Measurements from ENCODE around the gene PARVB. TPM values are rescaled to one million over a fixed set of nuclear protein-coding genes. Genes with fewer than 3 reads are reported as not detected.

Gene PARVB
- total RNA-seq, 1 experiment from 2014 or later, result 37.9 TPM

DNA sequence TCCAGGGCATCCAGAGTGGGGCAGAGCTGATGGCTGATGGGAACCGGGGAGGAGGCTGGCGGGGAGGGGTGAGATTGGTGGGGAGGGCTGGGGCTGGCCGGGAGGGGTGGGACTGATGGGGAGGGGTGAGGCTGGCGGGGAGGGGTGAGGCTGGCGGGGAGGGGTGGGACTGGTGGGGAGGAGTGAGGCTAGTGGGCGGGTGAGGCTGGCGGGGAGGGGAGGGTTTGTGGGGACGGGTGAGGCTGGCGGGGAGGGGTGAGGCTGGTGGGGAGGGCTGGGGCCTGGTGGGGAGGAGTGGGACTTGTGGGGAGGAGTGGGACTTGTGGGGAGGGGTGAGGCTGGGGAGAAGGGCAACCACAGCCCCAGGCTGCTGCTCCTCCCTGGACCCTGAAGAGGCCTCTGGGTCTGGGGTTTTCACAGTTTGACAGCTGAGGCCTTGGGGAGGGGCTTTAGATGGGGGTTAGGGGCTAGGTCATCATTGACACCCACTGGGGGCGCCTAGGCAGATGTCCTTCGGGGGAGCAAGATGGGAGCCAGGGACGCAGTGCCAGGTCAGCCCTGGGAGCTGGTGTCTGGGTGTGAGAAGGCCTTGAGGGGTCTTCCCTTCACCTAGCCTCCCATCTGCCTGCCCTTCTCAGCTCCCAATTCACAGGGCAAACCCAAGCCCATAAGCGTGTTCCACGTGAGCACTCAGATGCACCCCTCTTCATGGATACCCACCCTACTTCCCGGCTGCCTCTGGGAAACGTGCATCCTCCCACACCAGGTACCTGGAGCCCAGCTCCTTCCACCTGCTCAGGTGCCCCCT lies 183.3 kb downstream of the PARVB start:
- Histone ChIP-seq H3K4me3 (ENCODE audit: insufficient read depth, low read depth, low read length) (no peak overlapping the region), H3K36me3 (replicated peaks; ENCODE audit: control insufficient read depth, insufficient read depth, low read length) (no peaks in the 10 kb centered on the region), H3K27me3 (ENCODE audit: control insufficient read depth, insufficient read depth, low read length) (no peaks in the 10 kb centered on the region)
- peak; percentile 25 for DNase-seq

DNA sequence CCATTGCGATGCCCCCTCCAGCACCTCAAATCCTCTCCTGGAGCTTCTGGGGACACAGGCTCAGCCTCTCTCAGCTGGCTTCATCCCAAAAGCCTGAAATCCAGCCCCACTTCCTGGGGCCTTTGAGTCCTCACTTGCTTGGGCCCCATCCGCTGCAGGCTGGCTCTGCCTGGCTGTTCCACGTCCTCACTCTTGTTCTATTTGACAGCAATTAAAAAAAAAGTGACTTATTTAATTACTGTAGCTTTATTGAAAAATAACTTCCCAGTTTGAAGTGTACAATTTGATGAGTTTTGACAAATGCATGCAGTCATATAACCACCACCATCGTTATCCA lies 183.8 kb downstream of the PARVB start:
- H3K27me3 ChIP-seq (ENCODE audit: control insufficient read depth, insufficient read depth, low read length), result no peaks in the 10 kb centered on the region
- no peaks in the 10 kb centered on the region for H3K36me3 ChIP-seq (replicated peaks; ENCODE audit: control insufficient read depth, insufficient read depth, low read length)
- H3K4me3 ChIP-seq (ENCODE audit: insufficient read depth, low read depth, low read length), result no peak overlapping the region
- no peak for DNase-seq

DNA sequence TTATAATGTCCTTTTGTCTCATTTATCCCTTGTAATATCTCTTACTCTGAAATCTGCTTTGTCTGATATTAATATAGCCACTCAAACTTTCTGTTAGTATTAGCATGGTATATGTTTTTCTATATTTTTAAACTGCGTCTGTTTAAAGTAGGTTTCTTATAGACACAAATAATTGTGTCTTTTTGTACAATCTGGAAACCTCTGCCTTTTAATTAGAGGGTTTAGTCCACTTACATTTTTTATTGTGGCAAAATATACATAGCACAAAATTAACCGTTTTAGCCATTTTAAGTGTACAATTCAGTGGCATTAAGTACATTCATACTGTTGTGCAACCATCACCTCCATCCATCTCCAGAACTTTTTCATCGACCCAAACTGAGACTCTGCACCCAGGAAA lies 185.2 kb downstream of the PARVB start:
- no peaks in the 10 kb centered on the region for H3K27me3 ChIP-seq (ENCODE audit: control insufficient read depth, insufficient read depth, low read length)
- H3K36me3 ChIP-seq (replicated peaks; ENCODE audit: control insufficient read depth, insufficient read depth, low read length), result no peaks in the 10 kb centered on the region
- no peak overlapping the region for H3K4me3 ChIP-seq (ENCODE audit: insufficient read depth, low read depth, low read length)
- no peak for DNase-seq

- H3K4me3 ChIP-seq (ENCODE audit: insufficient read depth, low read depth, low read length), result no peak overlapping the region
Measured at GRCh38 chr22:44210722-44211121, 186.6 kb downstream of the PARVB start.

GRCh38 chr22:44211256-44211945 lies 187.3 kb downstream of the PARVB start:
- H3K4me3 ChIP-seq (ENCODE audit: insufficient read depth, low read depth, low read length), result no peak overlapping the region
- H3K27me3 ChIP-seq (ENCODE audit: control insufficient read depth, insufficient read depth, low read length), result no peaks in the 10 kb centered on the region
- peak; percentile 19 for DNase-seq
- no peaks in the 10 kb centered on the region for H3K36me3 ChIP-seq (replicated peaks; ENCODE audit: control insufficient read depth, insufficient read depth, low read length)

More at GRCh38 chr22:44210722-44211121, 186.6 kb downstream of the PARVB start:
- Histone ChIP-seq H3K36me3 (replicated peaks; ENCODE audit: control insufficient read depth, insufficient read depth, low read length) (no peaks in the 10 kb centered on the region), H3K27me3 (ENCODE audit: control insufficient read depth, insufficient read depth, low read length) (no peaks in the 10 kb centered on the region)
- DNase-seq, result no peak

DNA sequence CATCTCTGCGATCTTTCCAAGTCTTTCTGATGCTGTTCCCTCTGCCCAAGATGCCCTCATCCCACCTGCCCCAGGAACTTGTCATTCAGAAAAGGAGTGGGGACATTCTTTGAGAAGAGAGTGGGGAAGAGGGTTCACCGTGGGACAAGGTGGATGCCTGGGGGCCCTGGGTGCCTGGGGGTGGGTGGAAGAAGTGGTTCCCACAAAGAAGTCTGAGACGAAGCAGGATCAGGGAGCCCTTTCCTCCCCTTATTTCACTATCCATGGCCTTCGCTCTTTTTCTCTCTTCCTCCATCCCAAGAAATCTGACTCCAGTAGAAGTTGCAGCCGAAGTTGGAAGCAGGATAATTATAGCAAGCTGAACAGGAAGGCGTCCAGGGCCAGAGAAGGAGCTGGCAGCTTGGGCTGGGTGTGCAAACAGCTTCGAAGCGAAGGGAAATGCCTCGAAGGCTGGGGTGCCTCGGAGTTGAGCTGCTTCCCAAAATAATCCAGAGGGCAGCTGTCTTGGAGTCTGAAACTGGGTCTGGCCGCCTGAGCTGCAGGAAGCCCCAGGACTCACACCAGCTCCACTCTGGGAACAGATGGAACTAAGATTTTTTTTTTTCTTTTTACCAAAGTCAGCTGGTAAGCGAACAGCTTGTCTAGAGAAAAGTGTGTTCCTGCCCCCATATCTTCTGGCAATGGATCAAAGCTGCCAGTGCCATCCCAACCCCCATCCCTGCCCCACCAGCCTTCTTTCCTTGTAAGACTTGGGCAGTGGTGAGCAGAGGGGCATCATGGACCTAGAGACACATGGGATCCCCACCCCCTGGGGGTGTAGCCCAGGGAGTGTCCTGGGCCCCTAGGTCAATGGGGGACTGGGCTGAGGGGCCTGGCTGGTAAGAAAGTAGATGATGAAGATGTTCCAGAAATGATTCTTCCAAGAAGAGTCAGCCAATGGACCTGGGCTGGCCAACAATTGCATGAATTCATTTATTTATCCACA lies 188.1 kb downstream of the PARVB start:
- DNase-seq, result peak; percentile 8
- Histone ChIP-seq H3K36me3 (replicated peaks; ENCODE audit: control insufficient read depth, insufficient read depth, low read length) (no peaks in the 10 kb centered on the region), H3K4me3 (ENCODE audit: insufficient read depth, low read depth, low read length) (no peak overlapping the region), H3K27me3 (ENCODE audit: control insufficient read depth, insufficient read depth, low read length) (no peaks in the 10 kb centered on the region)

DNA sequence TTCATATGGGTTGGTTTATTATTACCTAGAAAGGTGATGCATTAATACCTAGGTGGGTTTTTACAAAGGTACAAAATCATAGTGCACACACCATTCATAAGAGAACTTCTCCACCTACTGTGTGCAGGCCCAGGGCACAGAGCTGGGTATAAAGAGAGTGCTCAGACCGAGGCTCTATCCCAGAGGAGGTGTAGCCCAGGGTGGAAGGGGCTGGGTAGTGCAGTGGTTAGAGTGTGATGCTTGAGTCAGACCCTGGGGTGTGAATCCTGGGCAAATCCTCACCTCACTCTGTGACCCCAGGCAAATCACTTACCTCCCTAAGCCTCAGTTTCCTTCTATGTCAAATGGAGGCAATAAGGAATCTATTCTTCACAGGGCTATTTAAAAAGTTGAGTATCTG lies 188.8 kb downstream of the PARVB start:
- Histone ChIP-seq H3K36me3 (replicated peaks; ENCODE audit: control insufficient read depth, insufficient read depth, low read length) (no peaks in the 10 kb centered on the region), H3K4me3 (ENCODE audit: insufficient read depth, low read depth, low read length) (no peak overlapping the region), H3K27me3 (ENCODE audit: control insufficient read depth, insufficient read depth, low read length) (no peaks in the 10 kb centered on the region)
- peak; percentile 7 for DNase-seq

DNA sequence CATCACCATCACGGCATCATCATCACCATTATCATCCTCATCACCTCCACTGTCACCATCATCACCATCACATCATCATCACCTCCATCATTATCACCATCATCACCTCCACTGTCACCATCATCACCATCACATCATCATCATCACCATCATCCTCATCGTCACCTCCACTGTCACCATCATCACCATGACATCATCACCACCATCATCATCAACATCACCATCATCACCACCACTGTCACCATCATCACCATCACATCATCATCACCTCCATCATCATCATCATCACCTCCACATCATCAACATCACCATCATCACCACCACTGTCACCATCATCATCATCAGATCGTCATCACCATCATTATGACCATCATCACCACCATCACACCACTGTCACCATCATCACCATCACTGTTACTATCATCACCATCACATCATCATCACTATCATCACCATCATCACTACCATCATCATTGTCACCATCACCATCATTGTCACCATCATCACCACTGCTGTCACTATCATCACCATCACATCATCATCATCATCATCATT lies 189.5 kb downstream of the PARVB start:
- Histone ChIP-seq H3K4me3 (ENCODE audit: insufficient read depth, low read depth, low read length) (no peak overlapping the region), H3K36me3 (replicated peaks; ENCODE audit: control insufficient read depth, insufficient read depth, low read length) (no peaks in the 10 kb centered on the region), H3K27me3 (ENCODE audit: control insufficient read depth, insufficient read depth, low read length) (no peaks in the 10 kb centered on the region)
- DNase-seq, result no peak

- DNase-seq, result no peak
- H3K36me3 ChIP-seq (replicated peaks; ENCODE audit: control insufficient read depth, insufficient read depth, low read length), result no peaks in the 10 kb centered on the region
- no peaks in the 10 kb centered on the region for H3K27me3 ChIP-seq (ENCODE audit: control insufficient read depth, insufficient read depth, low read length)
- no peak overlapping the region for H3K4me3 ChIP-seq (ENCODE audit: insufficient read depth, low read depth, low read length)
Measured at GRCh38 chr22:44214187-44214586, 190.1 kb downstream of the PARVB start.

GRCh38 chr22:44214764-44215163 lies 190.7 kb downstream of the PARVB start:
- Histone ChIP-seq H3K36me3 (replicated peaks; ENCODE audit: control insufficient read depth, insufficient read depth, low read length) (no peaks in the 10 kb centered on the region), H3K27me3 (ENCODE audit: control insufficient read depth, insufficient read depth, low read length) (no peaks in the 10 kb centered on the region), H3K4me3 (ENCODE audit: insufficient read depth, low read depth, low read length) (no peak overlapping the region)
- no peak for DNase-seq

DNA sequence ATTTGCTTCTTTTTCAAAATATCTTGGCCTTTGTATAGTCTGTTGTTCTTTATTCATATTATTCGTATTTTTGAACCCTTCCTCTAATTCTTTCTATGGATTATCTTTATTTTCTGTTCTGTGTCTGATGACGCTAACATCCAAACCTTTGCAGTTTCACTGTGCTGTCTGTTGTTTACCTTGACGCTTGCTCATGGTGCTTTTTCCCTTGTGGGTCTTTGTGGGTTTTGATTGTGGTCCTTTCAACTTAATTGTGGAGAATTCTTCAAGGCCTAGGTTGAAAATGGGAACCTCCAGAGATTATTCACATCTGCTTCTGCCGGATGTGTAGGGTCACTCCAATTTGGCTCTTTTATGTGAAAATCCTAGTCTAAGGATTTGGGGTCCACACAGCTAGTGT lies 191.2 kb downstream of the PARVB start:
- H3K36me3 ChIP-seq (replicated peaks; ENCODE audit: control insufficient read depth, insufficient read depth, low read length), result no peaks in the 10 kb centered on the region
- DNase-seq, result no peak
- H3K4me3 ChIP-seq (ENCODE audit: insufficient read depth, low read depth, low read length), result no peak overlapping the region
- no peaks in the 10 kb centered on the region for H3K27me3 ChIP-seq (ENCODE audit: control insufficient read depth, insufficient read depth, low read length)

GRCh38 chr22:44217346-44217745 lies 193.2 kb downstream of the PARVB start:
- peak; percentile 5 for DNase-seq
- H3K36me3 ChIP-seq (replicated peaks; ENCODE audit: control insufficient read depth, insufficient read depth, low read length), result no peaks in the 10 kb centered on the region
- no peak overlapping the region for H3K4me3 ChIP-seq (ENCODE audit: insufficient read depth, low read depth, low read length)
- no peaks in the 10 kb centered on the region for H3K27me3 ChIP-seq (ENCODE audit: control insufficient read depth, insufficient read depth, low read length)

DNA sequence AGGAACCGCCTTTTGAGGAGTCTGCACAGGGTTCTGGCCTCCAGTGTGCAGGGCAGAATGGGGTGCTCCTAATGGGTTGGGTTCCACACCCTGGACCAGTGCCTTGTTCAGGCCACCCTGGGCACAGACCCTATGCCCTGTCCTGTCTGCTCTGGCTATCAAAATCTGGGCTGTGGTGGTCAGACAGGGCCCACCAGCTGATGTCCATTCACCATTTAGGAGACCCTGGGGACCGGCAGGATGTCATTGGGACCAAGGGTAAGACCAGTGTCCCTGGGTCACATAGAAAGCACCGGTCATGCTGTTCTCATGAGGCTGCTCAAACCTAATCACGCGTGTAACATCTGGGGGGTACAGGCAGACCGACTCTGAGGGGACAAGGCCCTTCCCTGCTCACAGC lies 194.0 kb downstream of the PARVB start:
- DNase-seq, result no peak
- Histone ChIP-seq H3K4me3 (ENCODE audit: insufficient read depth, low read depth, low read length) (no peak overlapping the region), H3K36me3 (replicated peaks; ENCODE audit: control insufficient read depth, insufficient read depth, low read length) (no peaks in the 10 kb centered on the region), H3K27me3 (ENCODE audit: control insufficient read depth, insufficient read depth, low read length) (no peaks in the 10 kb centered on the region)

DNA sequence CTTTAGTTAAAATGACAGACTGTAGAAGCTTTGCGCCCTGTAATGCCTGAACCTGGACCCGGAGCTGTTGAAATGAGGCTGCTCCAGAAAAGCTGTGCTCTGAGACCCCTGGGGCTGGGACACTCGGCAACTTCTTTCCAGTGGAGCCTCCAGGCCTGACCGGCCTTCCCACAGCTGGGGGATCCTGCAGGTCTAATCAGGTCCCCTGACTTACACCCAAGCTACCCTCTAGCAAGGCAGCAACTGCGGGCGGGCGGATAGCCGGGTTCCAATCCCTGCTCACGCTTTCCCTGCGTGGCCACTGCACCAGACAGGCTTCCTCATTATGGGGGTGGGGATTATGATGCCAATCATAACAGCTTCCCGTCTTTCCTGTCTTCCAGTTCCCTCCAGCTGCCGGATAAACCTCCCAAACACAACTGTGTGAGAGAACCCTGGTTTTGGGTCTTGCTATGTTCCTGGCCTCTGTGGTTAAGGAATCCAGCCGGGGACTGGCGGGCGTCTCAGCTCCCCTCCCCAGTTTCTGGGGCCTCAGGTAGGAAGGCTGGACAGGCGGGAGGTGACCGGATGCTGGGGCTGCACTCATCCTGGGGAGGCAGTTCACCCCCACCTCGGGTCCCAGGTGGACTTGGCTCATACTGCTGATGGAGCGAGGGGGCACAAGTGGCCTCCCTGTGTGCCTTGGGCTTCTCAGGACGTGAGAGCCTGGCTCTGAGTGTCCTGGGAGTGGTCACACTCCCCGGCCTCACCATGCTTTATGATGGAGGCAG lies 195.2 kb downstream of the PARVB start:
- H3K27me3 ChIP-seq (ENCODE audit: control insufficient read depth, insufficient read depth, low read length), result no peaks in the 10 kb centered on the region
- no peaks in the 10 kb centered on the region for H3K36me3 ChIP-seq (replicated peaks; ENCODE audit: control insufficient read depth, insufficient read depth, low read length)
- DNase-seq, result peak; percentile 25
- H3K4me3 ChIP-seq (ENCODE audit: insufficient read depth, low read depth, low read length), result no peak overlapping the region

All from H7 (cell line).